Osteocyte (in vitro differentiated cells): ENCODE data around the gene TNIP3. TPM values are rescaled to one million over a fixed set of nuclear protein-coding genes. Genes with fewer than 3 reads are reported as not detected.

Source experiments
- DNase-seq: peaks from one replicate; pipeline ENCODE4 v3.0.0; 2021; ENCODE audit warnings: mixed read lengths; ENCODE audit not compliant: unreplicated experiment; ENCODE audit errors: extremely low spot score
- H3K27ac Mint-ChIP-seq: one replicate; pipeline ENCODE4 v1.8.0; 2021; ENCODE audit warnings: mild to moderate bottlenecking, mixed read lengths; ENCODE audit not compliant: unreplicated experiment
- H3K27me3 Mint-ChIP-seq: one replicate; pipeline ENCODE4 v1.8.0; 2021; ENCODE audit warnings: mixed read lengths; ENCODE audit not compliant: unreplicated experiment
- H3K36me3 Mint-ChIP-seq: one replicate; pipeline ENCODE4 v1.8.0; 2021; ENCODE audit warnings: mixed read lengths; ENCODE audit not compliant: unreplicated experiment
- H3K4me1 Mint-ChIP-seq: one replicate; pipeline ENCODE4 v1.8.0; 2021; ENCODE audit warnings: mixed read lengths; ENCODE audit not compliant: unreplicated experiment
- H3K4me3 Mint-ChIP-seq: one replicate; pipeline ENCODE4 v1.8.0; 2021; ENCODE audit warnings: mild to moderate bottlenecking, moderate library complexity, mixed read lengths; ENCODE audit not compliant: unreplicated experiment
- H3K9me3 Mint-ChIP-seq: one replicate; pipeline ENCODE4 v1.8.0; 2021; ENCODE audit warnings: mixed read lengths; ENCODE audit not compliant: unreplicated experiment
- total RNA-seq: library from RNA; stranded (reverse); gene quantifications from 2 replicates; pipeline ENCODE4 v1.2.1, GENCODE V29; 2021
- TF ChIP-seq, protein P1 (sequence below): fragments of 200-600 bp; sonication (generic); IDR thresholded peaks from 2 replicates; pipeline ENCODE4 v1.5.0; 2021; ENCODE audit warnings: antibody characterized with exemption, mild to moderate bottlenecking, moderate library complexity

TNIP3 gene
- total RNA-seq, 1 donor from 2014 or later, result not detected

- Mint-ChIP-seq H3K4me1 (no peaks in the 10 kb centered on the region), H3K4me3 (no peak overlapping the region), H3K9me3 (no peaks in the 10 kb centered on the region), H3K27ac (no peak overlapping the region), H3K27me3 (peaks cover 47% of the 10 kb centered on the region), H3K36me3 (no peaks in the 10 kb centered on the region)
- TF ChIP-seq, protein P1, sequence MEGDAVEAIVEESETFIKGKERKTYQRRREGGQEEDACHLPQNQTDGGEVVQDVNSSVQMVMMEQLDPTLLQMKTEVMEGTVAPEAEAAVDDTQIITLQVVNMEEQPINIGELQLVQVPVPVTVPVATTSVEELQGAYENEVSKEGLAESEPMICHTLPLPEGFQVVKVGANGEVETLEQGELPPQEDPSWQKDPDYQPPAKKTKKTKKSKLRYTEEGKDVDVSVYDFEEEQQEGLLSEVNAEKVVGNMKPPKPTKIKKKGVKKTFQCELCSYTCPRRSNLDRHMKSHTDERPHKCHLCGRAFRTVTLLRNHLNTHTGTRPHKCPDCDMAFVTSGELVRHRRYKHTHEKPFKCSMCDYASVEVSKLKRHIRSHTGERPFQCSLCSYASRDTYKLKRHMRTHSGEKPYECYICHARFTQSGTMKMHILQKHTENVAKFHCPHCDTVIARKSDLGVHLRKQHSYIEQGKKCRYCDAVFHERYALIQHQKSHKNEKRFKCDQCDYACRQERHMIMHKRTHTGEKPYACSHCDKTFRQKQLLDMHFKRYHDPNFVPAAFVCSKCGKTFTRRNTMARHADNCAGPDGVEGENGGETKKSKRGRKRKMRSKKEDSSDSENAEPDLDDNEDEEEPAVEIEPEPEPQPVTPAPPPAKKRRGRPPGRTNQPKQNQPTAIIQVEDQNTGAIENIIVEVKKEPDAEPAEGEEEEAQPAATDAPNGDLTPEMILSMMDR, result no peak
- DNase-seq, result no peak
Observed at GRCh38 chr4:121192013-121192412, 27.9 kb upstream of the TNIP3 start.

- TF ChIP-seq, protein P1, result no peak
- H3K9me3 Mint-ChIP-seq, result no peaks in the 10 kb centered on the region
- H3K4me1 Mint-ChIP-seq, result no peaks in the 10 kb centered on the region
- H3K27me3 Mint-ChIP-seq, result peaks cover 48% of the 10 kb centered on the region
- no peak for DNase-seq
- H3K27ac Mint-ChIP-seq, result no peak overlapping the region
- H3K4me3 Mint-ChIP-seq, result no peak overlapping the region
- no peaks in the 10 kb centered on the region for H3K36me3 Mint-ChIP-seq
Observed at GRCh38 chr4:121191361-121191760, 27.2 kb upstream of the TNIP3 start.

GRCh38 chr4:121190389-121190788 lies 26.3 kb upstream of the TNIP3 start:
- Mint-ChIP-seq H3K27ac (no peak overlapping the region), H3K4me3 (no peak overlapping the region)

GRCh38 chr4:121189326-121190215 lies 25.4 kb upstream of the TNIP3 start:
- no peak for DNase-seq
- Mint-ChIP-seq H3K4me3 (no peak overlapping the region), H3K27ac (no peak overlapping the region), H3K36me3 (no peaks in the 10 kb centered on the region), H3K9me3 (no peaks in the 10 kb centered on the region), H3K27me3 (peaks cover 43% of the 10 kb centered on the region), H3K4me1 (no peaks in the 10 kb centered on the region)
- TF ChIP-seq, protein P1, result no peak

More at GRCh38 chr4:121190389-121190788, 26.3 kb upstream of the TNIP3 start:
- H3K36me3 Mint-ChIP-seq, result no peaks in the 10 kb centered on the region
- TF ChIP-seq, protein P1, result no peak
- H3K4me1 Mint-ChIP-seq, result no peaks in the 10 kb centered on the region
- H3K9me3 Mint-ChIP-seq, result no peaks in the 10 kb centered on the region
- no peak for DNase-seq
- H3K27me3 Mint-ChIP-seq, result peaks cover 45% of the 10 kb centered on the region

- Mint-ChIP-seq H3K27me3 (peaks cover 36% of the 10 kb centered on the region), H3K4me1 (peaks cover 3% of the 10 kb centered on the region), H3K27ac (no peak overlapping the region), H3K36me3 (no peaks in the 10 kb centered on the region), H3K4me3 (no peak overlapping the region), H3K9me3 (peaks cover 5% of the 10 kb centered on the region)
- TF ChIP-seq, protein P1, result no peak
- no peak for DNase-seq
Observed at GRCh38 chr4:121187206-121187605, 23.1 kb upstream of the TNIP3 start.
